GM21447 (cell line): ENCODE data around the gene COL4A6.

Experiments
- ATAC-seq: cut with Tn5 transposase; IDR thresholded peaks from one replicate; pipeline ENCODE4 v1.9.1; 2021; ENCODE audit not compliant: unreplicated experiment

COL4A6 gene

GRCh38 chrX:108332281-108332680 lies 105.9 kb downstream of the COL4A6 start:
- no peak for ATAC-seq

DNA sequence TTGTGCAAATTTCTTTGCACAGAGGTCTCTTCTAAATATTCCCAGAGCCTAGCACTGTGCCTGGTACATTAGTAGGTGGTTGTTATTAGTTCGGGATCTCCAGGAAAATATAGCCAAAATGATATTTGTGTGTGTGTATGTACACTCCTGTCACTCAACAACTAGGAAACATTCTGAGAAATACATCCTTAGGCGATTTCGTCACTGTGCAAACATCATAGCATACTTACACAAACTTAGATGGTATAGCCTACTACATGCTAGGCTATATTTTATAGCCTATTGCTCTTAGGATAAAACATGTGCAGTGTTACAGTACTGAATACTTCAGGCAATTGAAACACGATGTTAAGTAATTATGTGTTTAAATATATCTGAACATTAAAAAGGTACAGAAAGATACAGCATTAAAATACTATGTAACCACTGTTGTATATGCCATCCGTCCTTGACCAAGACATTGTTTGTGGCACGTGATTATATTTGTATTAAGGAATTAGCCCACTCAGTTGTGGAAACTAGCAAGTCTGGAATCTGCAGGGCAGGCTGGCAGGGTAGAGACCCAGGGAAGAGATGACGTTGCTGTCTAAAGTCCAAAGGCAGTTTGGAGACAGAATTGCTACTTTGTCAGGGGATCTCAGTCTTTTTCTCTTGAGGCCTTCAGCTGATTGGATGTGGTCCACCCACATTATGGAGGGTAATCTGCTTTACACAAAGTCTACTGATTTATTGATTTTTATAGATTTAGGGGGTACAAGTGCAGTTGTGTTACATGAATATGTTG lies 106.9 kb downstream of the COL4A6 start:
- no peak for ATAC-seq

DNA sequence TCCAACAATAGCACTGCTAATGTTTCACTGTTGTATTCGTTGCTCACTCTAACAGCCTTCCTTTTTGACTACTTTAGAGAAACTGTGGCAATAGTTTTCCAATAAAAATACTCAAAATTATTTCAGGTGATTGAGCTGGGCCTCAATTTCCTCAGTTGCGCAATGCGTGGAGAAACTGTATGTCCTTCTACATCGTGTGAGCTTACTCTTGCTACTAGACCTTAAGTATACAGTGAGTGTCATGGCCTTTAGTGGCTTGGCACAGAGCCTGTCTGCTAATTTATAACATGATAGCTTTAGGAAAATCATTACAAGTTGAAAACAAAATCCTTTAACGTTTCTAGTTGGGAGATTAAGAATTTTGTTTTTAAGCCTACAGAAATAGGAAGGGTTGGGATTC lies 114.5 kb downstream of the COL4A6 start:
- no peak for ATAC-seq

GRCh38 chrX:108322234-108322633 lies 116.0 kb downstream of the COL4A6 start:
- ATAC-seq: no peak

DNA sequence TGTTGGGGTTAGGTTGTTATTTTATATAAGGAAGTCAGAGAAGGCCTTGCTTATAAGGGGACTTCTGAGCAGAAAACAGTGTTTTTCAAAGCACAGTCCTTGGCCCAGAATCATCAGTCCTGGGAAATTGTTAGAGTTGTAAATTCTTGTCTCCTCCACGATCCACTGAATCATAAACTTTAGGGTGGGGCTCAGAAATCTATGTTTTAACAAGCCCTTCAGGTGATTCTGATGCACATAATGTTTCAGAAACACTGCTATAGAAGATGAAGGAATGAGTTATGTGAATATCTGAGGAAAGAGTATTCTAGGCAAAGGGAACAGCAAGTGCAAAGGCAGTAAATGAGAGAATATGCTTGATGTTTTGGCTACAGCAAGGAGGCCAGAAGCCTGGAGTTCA lies 121.8 kb downstream of the COL4A6 start:
- no peak for ATAC-seq

DNA sequence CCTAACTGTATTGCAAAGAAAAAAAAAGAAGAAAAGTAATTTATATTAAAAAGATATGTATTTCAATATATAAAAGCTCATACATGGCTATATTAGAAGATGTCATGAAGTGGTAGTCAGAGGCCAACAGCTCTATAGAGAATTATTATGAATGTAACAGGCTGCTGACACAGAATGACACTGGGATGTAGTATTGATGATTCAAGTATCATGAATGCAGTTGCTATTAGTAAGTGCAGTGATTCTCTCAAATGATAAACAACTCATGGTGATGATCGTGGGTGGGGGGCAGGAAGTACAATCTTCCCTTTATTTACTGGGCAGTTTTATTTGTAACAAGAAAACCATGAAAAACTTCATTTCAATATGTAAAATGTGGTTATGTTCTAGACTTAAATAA lies 124.6 kb downstream of the COL4A6 start:
- ATAC-seq: no peak

GRCh38 chrX:108312957-108313356 lies 125.3 kb downstream of the COL4A6 start:
- ATAC-seq: no peak

DNA sequence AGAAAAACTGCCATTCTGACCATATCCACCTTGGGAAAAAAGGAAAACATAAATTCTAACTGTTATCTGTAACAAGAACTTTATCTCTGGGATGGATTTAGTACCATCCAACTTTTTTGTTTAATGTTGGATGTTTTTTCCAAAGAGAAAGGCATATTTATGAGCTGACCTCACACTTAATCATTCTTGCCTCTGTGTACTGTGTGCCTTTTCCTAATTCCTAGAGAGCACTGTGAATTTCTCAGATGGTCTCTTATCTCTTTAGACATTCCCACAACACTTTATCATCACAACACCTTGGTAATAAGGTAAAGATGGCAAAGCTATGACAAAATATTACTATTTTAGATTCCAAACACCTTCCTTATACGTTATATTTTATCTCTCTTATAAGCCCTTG lies 126.2 kb downstream of the COL4A6 start:
- ATAC-seq: no peak

DNA sequence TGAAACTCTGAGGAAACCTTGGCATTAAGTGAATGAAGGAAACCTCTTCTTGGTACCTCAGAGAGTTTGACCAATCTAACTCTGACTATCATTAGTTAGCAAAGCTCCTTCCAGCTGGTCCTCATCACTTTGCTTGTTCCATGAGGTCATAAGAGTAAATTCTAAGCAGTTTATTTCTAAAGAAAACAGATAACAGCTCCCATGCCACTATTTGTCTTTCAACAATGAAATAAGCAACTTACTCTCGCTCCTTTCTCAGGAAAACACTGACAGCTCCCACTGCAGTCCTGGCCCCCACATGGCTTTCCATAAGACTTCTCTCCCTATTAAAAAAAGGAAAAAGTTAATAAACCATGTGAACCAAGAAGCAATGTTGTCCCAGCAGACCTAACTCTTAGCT lies 127.7 kb downstream of the COL4A6 start:
- no peak for ATAC-seq

DNA sequence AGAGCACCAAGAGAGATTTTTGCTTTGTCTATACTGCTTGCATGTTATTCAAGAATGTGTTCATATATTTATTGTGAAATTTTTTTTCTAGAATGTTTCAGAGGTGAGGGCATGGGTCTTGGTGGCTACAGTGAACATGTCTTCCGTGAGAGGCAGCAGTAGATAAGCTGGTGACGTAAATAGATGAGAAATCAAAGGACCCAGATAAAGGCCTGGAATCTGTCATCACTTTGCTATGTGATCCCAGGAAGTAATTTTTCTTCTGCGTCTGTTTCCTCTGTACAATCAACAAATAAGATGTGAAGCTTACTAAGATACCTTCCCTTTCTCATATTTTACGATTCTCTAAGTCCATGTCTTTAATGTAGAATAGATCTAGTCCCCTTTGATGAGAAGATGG lies 129.1 kb downstream of the COL4A6 start:
- no peak for ATAC-seq

DNA sequence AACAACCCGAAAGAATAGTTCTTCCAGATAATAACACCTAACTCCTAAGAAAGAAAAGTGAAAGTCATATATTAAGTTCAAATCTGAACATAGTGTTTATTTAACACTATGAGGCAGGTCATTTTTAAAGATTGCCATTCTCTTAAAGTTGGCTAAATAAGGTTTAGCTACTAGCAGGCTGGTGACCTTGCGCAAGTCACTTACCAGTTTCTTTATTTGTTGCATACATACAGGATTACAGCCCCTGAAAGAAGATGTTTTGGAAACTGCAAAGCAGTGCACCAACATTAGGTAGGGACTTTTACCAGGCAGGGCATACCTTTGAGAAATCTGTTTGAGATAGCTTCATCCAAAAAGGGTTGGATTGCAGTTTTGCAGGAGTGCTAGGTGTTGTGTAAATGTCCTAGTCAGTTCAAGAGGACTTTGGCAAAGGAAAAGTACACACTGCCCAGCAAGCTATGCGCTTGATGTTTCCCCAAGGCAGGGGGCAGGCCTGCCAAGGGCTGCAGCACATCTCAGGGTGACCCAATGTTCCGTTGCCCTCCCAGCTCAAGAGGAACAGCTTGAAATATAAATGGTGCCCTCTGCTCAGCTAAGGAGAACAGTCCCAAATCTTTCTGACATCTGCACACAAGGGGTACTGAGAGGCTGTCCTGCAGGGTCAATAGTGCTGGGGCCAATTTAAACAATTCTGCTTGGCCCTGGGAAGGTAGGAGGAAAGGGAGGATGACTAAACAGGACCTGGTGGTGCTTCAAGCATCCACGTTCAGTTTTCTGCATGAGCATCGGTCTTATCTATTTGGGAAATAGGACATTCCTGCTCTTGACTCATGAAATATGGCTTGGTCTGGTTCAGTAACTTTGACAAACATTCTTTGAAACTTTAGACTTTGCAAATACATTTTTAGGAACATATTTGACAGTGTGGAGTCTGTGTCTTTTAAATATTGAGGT lies 130.8 kb downstream of the COL4A6 start:
- no peak for ATAC-seq

DNA sequence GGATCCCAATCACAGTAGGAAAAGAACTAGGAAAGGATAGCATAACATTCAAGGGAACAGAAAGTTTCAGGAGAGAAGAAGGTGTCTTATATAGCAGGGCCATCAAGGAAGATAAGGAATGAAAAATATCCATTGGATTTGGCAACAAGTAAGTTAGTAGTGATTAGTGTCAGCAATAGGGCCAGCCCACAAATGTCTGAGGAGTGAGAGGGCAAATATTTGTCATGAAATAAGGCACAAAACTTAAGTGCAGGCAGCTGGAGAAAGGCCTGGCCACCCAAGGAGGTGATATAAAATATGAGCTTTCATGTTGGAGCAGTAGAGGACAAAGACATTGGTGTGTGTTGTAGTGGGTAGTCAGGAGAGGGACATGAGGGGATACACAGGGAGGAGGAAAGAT lies 132.1 kb downstream of the COL4A6 start:
- ATAC-seq: no peak

GRCh38 chrX:108304757-108305156 lies 133.5 kb downstream of the COL4A6 start:
- no peak for ATAC-seq

DNA sequence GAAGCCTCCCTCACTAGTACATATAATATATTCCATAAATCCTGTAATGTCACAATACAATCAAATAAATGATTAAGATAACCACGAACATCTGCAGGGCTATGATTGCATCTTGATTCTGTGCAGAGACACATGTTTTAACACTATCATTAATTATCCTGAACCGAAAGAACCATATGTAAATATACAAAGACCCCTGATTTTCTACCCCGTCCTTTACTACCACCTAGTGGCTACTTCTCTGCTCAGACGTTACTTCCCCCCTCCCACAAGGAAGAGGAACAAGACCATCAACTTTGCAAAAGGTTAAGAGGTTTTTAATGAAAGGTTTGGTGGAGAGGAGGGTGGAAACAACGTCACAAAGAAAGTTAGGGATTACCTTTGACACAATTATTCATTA lies 134.0 kb downstream of the COL4A6 start:
- ATAC-seq: no peak

DNA sequence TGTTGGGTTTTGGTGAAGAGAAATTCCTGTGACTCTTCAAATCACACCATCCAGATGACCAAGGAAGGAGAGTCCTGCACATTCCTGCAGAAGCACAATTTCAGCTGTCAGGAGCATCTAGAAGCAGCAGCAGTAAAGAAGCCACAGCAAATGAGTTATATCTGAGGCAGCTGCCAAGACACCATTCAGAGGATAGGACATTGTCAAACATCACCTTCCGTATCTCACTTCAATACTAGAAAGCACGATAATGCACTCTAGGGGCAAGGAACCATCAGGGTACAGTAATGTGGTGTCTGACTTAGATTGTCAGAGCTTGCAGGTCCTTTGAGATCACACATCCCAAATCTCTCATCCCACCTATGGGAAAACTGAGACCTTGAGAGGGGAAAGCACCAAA lies 134.5 kb downstream of the COL4A6 start:
- ATAC-seq: no peak

- ATAC-seq: no peak
These were observed 138.5 kb downstream of the COL4A6 start for GRCh38 chrX:108299704-108300103.

GRCh38 chrX:108299101-108299591 lies 139.1 kb downstream of the COL4A6 start:
- ATAC-seq: peak; percentile 77

DNA sequence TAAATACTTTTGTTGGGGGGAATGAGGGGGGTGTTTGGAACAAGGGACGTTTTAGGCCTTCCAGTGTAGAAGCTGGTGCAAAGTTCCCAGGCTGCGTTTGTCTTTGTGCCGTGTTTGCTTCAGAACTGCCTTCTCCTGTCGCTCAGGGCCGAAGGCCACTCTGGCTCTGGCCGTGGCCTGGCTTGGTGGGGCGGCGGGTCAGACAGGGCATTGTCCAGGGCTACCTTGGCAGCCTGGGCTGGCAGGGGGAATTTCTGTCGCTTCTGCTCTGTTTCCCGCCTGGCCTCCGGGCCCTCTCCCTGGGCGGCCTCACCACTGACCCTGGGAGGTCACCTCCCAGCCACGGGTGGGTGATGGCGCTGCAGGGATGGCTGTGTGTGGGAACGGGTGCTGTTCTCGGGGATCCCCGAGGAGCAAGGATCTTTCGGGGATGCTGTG lies 140.0 kb downstream of the COL4A6 start:
- ATAC-seq: no peak

DNA sequence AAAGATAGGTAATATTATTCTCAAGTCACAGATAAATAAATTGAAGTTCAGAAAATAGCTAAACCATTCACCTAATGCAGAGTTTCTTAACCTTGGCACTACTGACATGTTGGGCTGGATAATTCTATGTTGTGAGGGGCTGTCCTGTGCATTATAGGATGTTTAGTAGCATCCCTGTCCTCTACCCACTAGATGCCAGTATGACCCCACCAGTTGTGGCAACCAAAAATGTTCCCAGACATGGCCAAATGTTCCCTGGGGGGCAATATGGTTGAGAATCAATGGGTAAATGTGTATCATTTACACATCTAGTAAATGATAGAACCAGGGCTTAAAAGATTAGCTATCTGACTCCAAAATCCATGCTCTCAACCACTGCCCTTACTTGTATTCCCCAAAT lies 140.9 kb downstream of the COL4A6 start:
- ATAC-seq: no peak

GRCh38 chrX:108292053-108292452 lies 146.2 kb downstream of the COL4A6 start:
- ATAC-seq: no peak

- no peak for ATAC-seq
These were observed 152.3 kb downstream of the COL4A6 start for GRCh38 chrX:108285918-108286317.

DNA sequence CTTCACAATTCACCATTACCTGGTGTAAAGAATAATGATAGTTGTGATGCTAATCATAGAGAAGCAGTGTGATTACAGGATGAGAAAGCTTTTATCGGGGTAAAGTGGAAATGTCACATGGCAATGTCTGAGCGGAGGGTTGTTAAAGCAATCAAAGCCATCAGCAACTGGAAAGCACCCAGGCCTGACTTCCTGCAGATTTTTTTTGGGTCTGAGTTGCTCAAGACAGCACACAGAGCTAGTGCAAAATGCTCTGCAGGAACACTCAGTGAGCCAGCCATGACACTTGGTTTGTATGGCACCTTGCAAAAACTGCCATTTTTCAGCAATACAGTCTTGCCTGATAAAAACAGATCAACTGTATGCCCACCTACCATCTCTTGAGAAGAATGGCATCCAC lies 152.9 kb downstream of the COL4A6 start:
- no peak for ATAC-seq
